T-cell (primary cell): ENCODE results near the gene TEX261. TPM values are rescaled to one million over a fixed set of nuclear protein-coding genes. Genes with fewer than 3 reads are reported as not detected.

Experiments used
- ATAC-seq, 4 experiments: fragments of 200-7000 bp in 3 of 4; fragments of 150-1000 bp in 1 of 4; cut with Tn5 transposase; replicated peaks in 1 of 4; 1 replicate in 3 of 4; 2 replicates in 1 of 4; pipeline ENCODE4 v1.10.0; 2021; ENCODE audit warnings: moderate library complexity in 3 of 4, mild to moderate bottlenecking in 2 of 4, moderate number of reproducible peaks in 1 of 4
- CTCF ChIA-PET, 2 donors: fragments of 300-600 bp; sonication (Branson Sonifier 250); formaldehyde crosslinking; loops; one replicate each; lab custom pipeline; 2022; ENCODE audit warnings: antibody characterized with exemption in 2 of 2; lab: Charles Lee
- POLR2A ChIA-PET, 2 donors: fragments of 300-600 bp; sonication (Branson Sonifier 250); formaldehyde crosslinking; loops; one replicate each; lab custom pipeline; 2022; ENCODE audit warnings: antibody characterized with exemption in 2 of 2; lab: Charles Lee
- DNase-seq, 35 experiments: peaks; one replicate each; pipeline versions ENCODE4 v3.0.0 to v3.0.0-alpha.2; 2013 to 2023
- H3K27ac ChIP-seq: one replicate; pipeline ENCODE4 v1.5.1; 2013; ENCODE audit warnings: low read length
- H3K27me3 ChIP-seq, 2 experiments: replicated peaks in 1 of 2; 1 replicate in 1 of 2; 2 replicates in 1 of 2; pipeline versions ENCODE4 v1.6.1 to v1.7.0; 2013; ENCODE audit warnings: low read length in 1 of 2, mixed read lengths in 1 of 2; ENCODE audit not compliant: control insufficient read depth in 2 of 2, insufficient read depth in 2 of 2; ENCODE audit errors: extremely low read depth in 1 of 2
- H3K36me3 ChIP-seq, 2 donors: 1 replicate in 1 of 2; 2 replicates in 1 of 2; pipeline versions ENCODE4 v1.6.1 to v1.7.0; 2013; ENCODE audit warnings: low read length in 1 of 2; ENCODE audit not compliant: control insufficient read depth in 2 of 2, insufficient read depth in 1 of 2; ENCODE audit errors: extremely low read depth in 1 of 2
- H3K4me1 ChIP-seq, 2 experiments: 1 replicate in 1 of 2; 2 replicates in 1 of 2; pipeline versions ENCODE4 v1.6.1 to v1.7.0; 2013; ENCODE audit warnings: low read length in 2 of 2, mixed read lengths in 1 of 2; ENCODE audit not compliant: insufficient read depth in 2 of 2, control insufficient read depth in 1 of 2; ENCODE audit errors: extremely low read depth in 1 of 2
- H3K4me3 ChIP-seq, 2 donors: 1 replicate in 1 of 2; 2 replicates in 1 of 2; pipeline versions ENCODE4 v1.5.1 to v1.7.0; 2013; ENCODE audit warnings: mild to moderate bottlenecking in 2 of 2, low read length in 1 of 2, moderate library complexity in 1 of 2; ENCODE audit not compliant: control insufficient read depth in 1 of 2; ENCODE audit errors: extremely low read depth in 1 of 2
- H3K9me3 ChIP-seq: 2 replicates; pipeline ENCODE4 v1.7.0; 2013
- H3K27ac Mint-ChIP-seq, 2 donors: one replicate each; pipeline ENCODE4 v1.8.0; 2020 to 2021; ENCODE audit warnings: mild to moderate bottlenecking in 2 of 2, mixed read lengths in 2 of 2
- H3K27me3 Mint-ChIP-seq, 2 donors: one replicate each; pipeline ENCODE4 v1.8.0; 2021 to 2022; ENCODE audit warnings: mixed read lengths in 2 of 2
- H3K36me3 Mint-ChIP-seq: one replicate; pipeline ENCODE4 v1.8.0; 2021; ENCODE audit warnings: mixed read lengths
- H3K4me1 Mint-ChIP-seq, 3 donors: one replicate each; pipeline ENCODE4 v1.8.0; 2020 to 2022; ENCODE audit warnings: mixed read lengths in 3 of 3, mild to moderate bottlenecking in 1 of 3
- H3K4me3 Mint-ChIP-seq, 3 donors: one replicate each; pipeline ENCODE4 v1.8.0; 2020 to 2022; ENCODE audit warnings: mild to moderate bottlenecking in 3 of 3, mixed read lengths in 3 of 3, moderate library complexity in 3 of 3
- H3K9me3 Mint-ChIP-seq, 3 donors: one replicate each; pipeline ENCODE4 v1.8.0; 2020 to 2022; ENCODE audit warnings: mixed read lengths in 3 of 3
- WGBS: methylation state at CpG from one replicate; pipeline ENCODE4 v1.1.5; 2013; ENCODE audit warnings: missing lambda C conversion rate; ENCODE audit not compliant: insufficient coverage; 5-methylcytosine and 5-hydroxymethylcytosine counted together
- total RNA-seq, 35 experiments: library from RNA in 6 of 35; stranded (reverse) in 6 of 35; fragments of 120-200 nt in 1 of 35; gene quantifications; one replicate each; pipeline versions ENCODE4 v1.2.1 to v1.2.4 and lab custom pipeline; 2013 to 2026

The TEX261 gene
- total RNA-seq, 5 donors from 2014 or later (not counting 1 experiment from before 2014, with no cell fraction given) = 35.9 to 60.3 (median 48.1) TPM

GRCh38 chr2:70949086-70949485 is 45.6 kb downstream of the TEX261 start:
- H3K36me3 ChIP-seq = no peaks in the 10 kb centered on the region
- Mint-ChIP-seq H3K27me3 (peaks cover 21 to 30% of the 10 kb centered on the region in 2 donors), H3K4me1 (peaks cover 11 to 16% (median 15%) of the 10 kb centered on the region in 3 donors), H3K9me3 (no peaks in the 10 kb centered on the region), H3K36me3 (no peaks in the 10 kb centered on the region), H3K27ac (no peak overlapping the region), H3K4me3 (no peak overlapping the region)
- POLR2A ChIA-PET = no interaction called here
- peaks cover 5 to 13% of the 10 kb centered on the region in 2 experiments for H3K27me3 ChIP-seq
- ATAC-seq (no peak), DNase-seq (no peak)
- no peak overlapping the region for H3K4me3 ChIP-seq
- CTCF ChIA-PET = interaction anchor here (1.0 to 2.0 kb wide), 11 partner anchors 23 to 645 kb away, joined by 3 to 8 read pairs (median 4); partner anchors contain the start of gene FIGLA (in 1 of the 2)
- WGBS = 91% methylated on average over 6 of the region's 11 CpGs
- no peak overlapping the region for H3K27ac ChIP-seq
- H3K4me1 ChIP-seq = peaks cover 0 to 23% of the 10 kb centered on the region in 2 experiments
- H3K9me3 ChIP-seq = no peaks in the 10 kb centered on the region

GRCh38 chr2:70948337-70949003 is 46.2 kb downstream of the TEX261 start:
- Histone ChIP-seq H3K36me3 (no peaks in the 10 kb centered on the region), H3K27ac (no peak overlapping the region), H3K9me3 (no peaks in the 10 kb centered on the region), H3K27me3 (peaks cover 5 to 17% of the 10 kb centered on the region in 2 experiments), H3K4me1 (peaks cover 0 to 23% of the 10 kb centered on the region in 2 experiments), H3K4me3 (peak overlapping the region; percentile 8 to 50)
- POLR2A ChIA-PET = no interaction called here
- Mint-ChIP-seq H3K4me3 (peak overlapping the region; percentile 70 to 81 (median 76)), H3K27ac (no peak overlapping the region), H3K36me3 (no peaks in the 10 kb centered on the region), H3K9me3 (no peaks in the 10 kb centered on the region), H3K27me3 (peaks cover 21 to 32% of the 10 kb centered on the region in 2 donors), H3K4me1 (peaks cover 11 to 16% (median 15%) of the 10 kb centered on the region in 3 donors)
- WGBS = 6% methylated on average over 16 of the region's 27 CpGs
- peak; percentile 33 to 87 (median 67) for DNase-seq
- ATAC-seq = peak; percentile 91 to 98 (median 95)
- CTCF ChIA-PET = interaction anchor here (0.6 to 2.0 kb wide), 17 partner anchors 18 to 644 kb away, joined by 3 to 8 read pairs (median 4); partner anchors contain the start of gene FIGLA (in 1 of the 2)

GRCh38 chr2:70947556-70948184 is 47.0 kb downstream of the TEX261 start:
- CTCF ChIA-PET = interaction anchor here (0.6 to 2.0 kb wide), 20 partner anchors 11 to 644 kb away, joined by 3 to 8 read pairs (median 4); partner anchors contain the start of gene FIGLA (in 1 of the 2)
- H3K9me3 ChIP-seq = no peaks in the 10 kb centered on the region
- H3K27me3 ChIP-seq = peaks cover 3 to 17% of the 10 kb centered on the region in 2 experiments
- H3K27ac ChIP-seq = no peak overlapping the region
- no peaks in the 10 kb centered on the region for H3K36me3 ChIP-seq
- DNase-seq (peak in 1 of 35 experiments; percentile 9), ATAC-seq (peak in 1 of 4 experiments; percentile 2)
- WGBS = 65% methylated on average over 11 of the region's 11 CpGs
- Mint-ChIP-seq H3K36me3 (no peaks in the 10 kb centered on the region), H3K9me3 (no peaks in the 10 kb centered on the region), H3K27ac (no peak overlapping the region), H3K27me3 (peaks cover 19 to 30% of the 10 kb centered on the region in 2 donors), H3K4me1 (peaks cover 11 to 16% (median 15%) of the 10 kb centered on the region in 3 donors), H3K4me3 (peak overlapping the region; percentile 70 to 81 (median 76))
- H3K4me1 ChIP-seq = peaks cover 0 to 23% of the 10 kb centered on the region in 2 experiments
- POLR2A ChIA-PET = no interaction called here
- no peak overlapping the region for H3K4me3 ChIP-seq

GRCh38 chr2:70946832-70947442 is 47.7 kb downstream of the TEX261 start:
- Mint-ChIP-seq H3K27ac (no peak overlapping the region), H3K9me3 (no peaks in the 10 kb centered on the region), H3K4me1 (peaks cover 11 to 16% (median 15%) of the 10 kb centered on the region in 3 donors), H3K27me3 (peaks cover 17 to 30% of the 10 kb centered on the region in 2 donors), H3K36me3 (no peaks in the 10 kb centered on the region), H3K4me3 (no peak overlapping the region)
- WGBS = 47% methylated on average over 3 of the region's 8 CpGs
- Histone ChIP-seq H3K27me3 (peaks cover 0 to 17% of the 10 kb centered on the region in 2 experiments), H3K4me3 (no peak overlapping the region), H3K36me3 (no peaks in the 10 kb centered on the region), H3K27ac (no peak overlapping the region), H3K4me1 (peaks cover 0 to 23% of the 10 kb centered on the region in 2 experiments), H3K9me3 (no peaks in the 10 kb centered on the region)
- CTCF ChIA-PET = interaction anchor here (0.6 to 2.0 kb wide), 12 partner anchors 12 to 291 kb away, joined by 3 to 6 read pairs (median 4); partner anchors contain the start of gene FIGLA (in 1 of the 2)
- POLR2A ChIA-PET = no interaction called here
- ATAC-seq = peak in 2 of 4 experiments; percentile 34 to 37
- peak in 29 of 35 experiments; percentile 17 to 79 (median 44) for DNase-seq

- DNase-seq (peak in 1 of 35 experiments; percentile 15), ATAC-seq (no peak)
- CTCF ChIA-PET = interaction anchor here (0.6 to 1.2 kb wide), 3 partner anchors 10 to 1038 kb away, joined by 4 to 12 read pairs (median 4); no protein-coding TSS in a partner anchor
- Histone ChIP-seq H3K9me3 (no peaks in the 10 kb centered on the region), H3K36me3 (no peaks in the 10 kb centered on the region), H3K27ac (no peak overlapping the region), H3K4me3 (no peak overlapping the region), H3K4me1 (peaks cover 0 to 23% of the 10 kb centered on the region in 2 experiments), H3K27me3 (peaks cover 0 to 25% of the 10 kb centered on the region in 2 experiments)
- Mint-ChIP-seq H3K27me3 (peaks cover 21 to 30% of the 10 kb centered on the region in 2 donors), H3K4me3 (no peak overlapping the region), H3K4me1 (peaks cover 11 to 16% (median 15%) of the 10 kb centered on the region in 3 donors), H3K36me3 (no peaks in the 10 kb centered on the region), H3K9me3 (no peaks in the 10 kb centered on the region), H3K27ac (no peak overlapping the region)
- POLR2A ChIA-PET = interaction anchor here in 1 of 2 donors (1.0 kb wide), 1 partner anchor 1695 kb away, joined by 3 read pairs; no protein-coding TSS in a partner anchor
- 72% methylated on average over 2 of the region's 4 CpGs for WGBS
These were observed 50.5 kb downstream of the TEX261 start for GRCh38 chr2:70944111-70944690.
